CD4-positive, alpha-beta memory T cell (primary cell): ENCODE measurements around the gene PRDM15. TPM values are rescaled to one million over a fixed set of nuclear protein-coding genes. Genes with fewer than 3 reads are reported as not detected.

ENCODE experiments used
- CTCF ChIA-PET: fragments of 350-600 bp; sonication (Branson Sonifier 250); formaldehyde crosslinking; loops from one replicate; lab custom pipeline; 2021; ENCODE audit warnings: inconsistent platforms; ENCODE audit not compliant: partially characterized antibody; lab: Charles Lee
- POLR2A ChIA-PET: fragments of 350-600 bp; sonication (Branson Sonifier 250); formaldehyde crosslinking; loops from one replicate; lab custom pipeline; 2021; ENCODE audit not compliant: partially characterized antibody; lab: Charles Lee
- DNase-seq, 5 donors: peaks; one replicate each; pipeline versions ENCODE4 v3.0.0 to v3.0.0-alpha.2; 2020 to 2022; ENCODE audit warnings: mixed read lengths in 1 of 5
- H3K27ac ChIP-seq: one replicate; pipeline ENCODE4 v1.7.0; 2013; ENCODE audit warnings: low read depth, low read length
- H3K27me3 ChIP-seq: 2 replicates; pipeline ENCODE4 v1.7.0; 2013; ENCODE audit warnings: mild to moderate bottlenecking, low read length, moderate library complexity; ENCODE audit not compliant: insufficient read depth
- H3K36me3 ChIP-seq: 2 replicates; pipeline ENCODE4 v1.7.0; 2013; ENCODE audit warnings: mild to moderate bottlenecking, low read length, moderate library complexity; ENCODE audit not compliant: insufficient read depth
- H3K4me1 ChIP-seq: 2 replicates; pipeline ENCODE4 v1.7.0; 2013; ENCODE audit warnings: mild to moderate bottlenecking, low read length, moderate library complexity; ENCODE audit not compliant: insufficient read depth
- H3K4me3 ChIP-seq, 2 donors: one replicate each; pipeline ENCODE4 v1.7.0; 2013; ENCODE audit warnings: low read length in 2 of 2, mild to moderate bottlenecking in 1 of 2
- H3K9me3 ChIP-seq, 2 donors: one replicate each; pipeline ENCODE4 v1.7.0; 2013; ENCODE audit warnings: low read length in 2 of 2, control low read depth in 1 of 2; ENCODE audit not compliant: control insufficient read depth in 1 of 2
- H3K27ac Mint-ChIP-seq, 7 donors: one replicate each; pipeline ENCODE4 v1.8.0; 2020 to 2021; ENCODE audit warnings: mixed read lengths in 7 of 7, mild to moderate bottlenecking in 6 of 7, inconsistent platforms in 3 of 7, moderate library complexity in 3 of 7
- H3K27me3 Mint-ChIP-seq, 2 donors: one replicate each; pipeline ENCODE4 v1.8.0; 2020 to 2021; ENCODE audit warnings: mixed read lengths in 2 of 2
- H3K36me3 Mint-ChIP-seq, 2 donors: one replicate each; pipeline ENCODE4 v1.8.0; 2020 to 2021; ENCODE audit warnings: mixed read lengths in 2 of 2, inconsistent platforms in 1 of 2, mild to moderate bottlenecking in 1 of 2
- H3K4me1 Mint-ChIP-seq, 4 donors: one replicate each; pipeline ENCODE4 v1.8.0; 2020 to 2021; ENCODE audit warnings: mixed read lengths in 4 of 4, mild to moderate bottlenecking in 1 of 4
- H3K4me3 Mint-ChIP-seq, 8 donors: one replicate each; pipeline ENCODE4 v1.8.0; 2020 to 2021; ENCODE audit warnings: mixed read lengths in 8 of 8, mild to moderate bottlenecking in 7 of 8, moderate library complexity in 6 of 8, inconsistent platforms in 3 of 8
- H3K9me3 Mint-ChIP-seq, 8 donors: one replicate each; pipeline ENCODE4 v1.8.0; 2020 to 2021; ENCODE audit warnings: mixed read lengths in 8 of 8, mild to moderate bottlenecking in 5 of 8, inconsistent platforms in 3 of 8, moderate library complexity in 1 of 8
- intact Hi-C: fragments of 100-400 bp; cut with micrococcal nuclease; formaldehyde crosslinking; loops from one replicate; pipeline ENCODE4 v1.15.1; 2023
- polyA plus RNA-seq, 2 donors: library from polyadenylated mRNA; unstranded; fragments of 300-500 nt; fragmentation: Illumina TruSeq; gene quantifications; one replicate each; pipeline ENCODE4 v1.2.3, GENCODE V29; 2021
- total RNA-seq, 2 experiments: library from RNA; stranded (reverse); gene quantifications; one replicate each; pipeline ENCODE4 v1.2.3, GENCODE V29; 2021

The PRDM15 gene
- total and polyA plus RNA-seq, 4 experiments from 2014 or later: 0.50 to 14.3 (median 8.8) TPM

DNA sequence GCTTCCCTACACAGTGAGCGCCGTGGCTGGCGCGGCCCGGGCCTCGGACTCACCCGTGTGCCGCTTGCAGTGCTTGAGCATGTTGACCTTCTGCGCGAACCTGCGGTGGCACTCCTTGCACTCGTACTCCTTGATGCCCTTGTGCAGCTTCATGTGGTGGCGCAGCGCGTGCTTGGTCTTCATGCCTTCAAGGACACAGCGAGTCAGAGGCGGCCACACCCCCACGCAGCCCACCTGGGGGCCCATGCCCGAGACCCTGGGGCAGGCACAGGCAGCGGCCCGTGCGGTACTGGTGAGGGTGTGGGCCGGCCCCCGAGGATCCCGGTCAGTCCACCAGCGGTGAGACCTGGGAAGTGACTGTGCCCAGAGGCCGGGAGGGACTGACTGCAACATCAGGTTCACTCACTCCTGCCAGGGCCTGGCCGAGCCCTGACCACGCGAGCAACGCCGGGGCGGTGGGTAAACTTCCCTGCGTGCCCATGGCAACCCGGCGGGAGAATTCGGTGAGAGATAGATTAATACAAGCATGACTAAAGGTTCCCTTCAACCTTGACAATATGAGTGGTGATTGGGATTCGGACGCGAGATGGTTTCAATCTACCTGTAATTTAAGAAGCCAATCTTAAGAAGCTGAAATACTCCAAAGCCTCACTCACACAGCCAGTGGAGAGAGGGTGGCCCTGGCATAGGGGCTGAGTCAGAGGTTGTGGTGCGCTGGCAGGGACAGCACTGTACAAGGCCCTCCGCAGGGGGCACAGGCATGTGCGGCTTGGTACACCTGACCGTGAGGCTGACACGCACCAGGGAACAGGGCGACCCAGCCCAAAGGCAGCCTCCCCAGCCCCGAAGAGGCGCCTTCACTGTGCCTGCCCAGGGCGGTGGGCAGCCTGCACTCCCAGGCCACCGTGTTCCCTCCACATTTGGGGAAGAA lies 63.2 kb downstream of the PRDM15 start:
- POLR2A ChIA-PET: interaction anchor here (0.7 to 1.1 kb wide), 2 partner anchors 297 to 302 kb away, joined by 3 to 4 read pairs; no protein-coding TSS in a partner anchor
- Histone ChIP-seq H3K4me1 (no peaks in the 10 kb centered on the region), H3K27me3 (no peaks in the 10 kb centered on the region), H3K36me3 (peaks cover 8% of the 10 kb centered on the region), H3K9me3 (no peaks in the 10 kb centered on the region), H3K27ac (no peak overlapping the region), H3K4me3 (no peak overlapping the region)
- Mint-ChIP-seq H3K27ac (no peak overlapping the region), H3K36me3 (peaks cover 19 to 44% of the 10 kb centered on the region in 2 donors), H3K4me1 (peaks cover 0 to 8% (median 2%) of the 10 kb centered on the region in 4 donors), H3K4me3 (no peak overlapping the region), H3K27me3 (no peaks in the 10 kb centered on the region), H3K9me3 (no peaks in the 10 kb centered on the region)
- intact Hi-C loops: loop anchor here (2.0 to 10.0 kb wide), 3 partner anchors 79 to 293 kb away; partner anchors contain the start of gene ZBTB21
- DNase-seq: no peak
- CTCF ChIA-PET: interaction anchor here (0.6 to 4.2 kb wide), 21 partner anchors 9 to 568 kb away, joined by 3 to 68 read pairs (median 4); no protein-coding TSS in a partner anchor

- Histone ChIP-seq H3K4me3 (no peak overlapping the region), H3K4me1 (no peaks in the 10 kb centered on the region), H3K27me3 (no peaks in the 10 kb centered on the region), H3K9me3 (no peaks in the 10 kb centered on the region), H3K36me3 (peaks cover 16% of the 10 kb centered on the region), H3K27ac (no peak overlapping the region)
- H3K27me3 Mint-ChIP-seq: no peaks in the 10 kb centered on the region
- peaks cover 30 to 54% of the 10 kb centered on the region in 2 donors for H3K36me3 Mint-ChIP-seq
- ChIA-PET POLR2A (no interaction called here), CTCF (no interaction called here)
- H3K4me3 Mint-ChIP-seq: no peak overlapping the region
- H3K4me1 Mint-ChIP-seq: peaks cover 0 to 8% (median 2%) of the 10 kb centered on the region in 4 donors
- intact Hi-C loops: loop anchor here (10.0 kb wide), 1 partner anchor 82 kb away; no protein-coding TSS in a partner anchor
- H3K27ac Mint-ChIP-seq: no peak overlapping the region
- no peaks in the 10 kb centered on the region for H3K9me3 Mint-ChIP-seq
- DNase-seq: no peak
These were observed 65.9 kb downstream of the PRDM15 start for GRCh38 chr21:41813226-41813625.

DNA sequence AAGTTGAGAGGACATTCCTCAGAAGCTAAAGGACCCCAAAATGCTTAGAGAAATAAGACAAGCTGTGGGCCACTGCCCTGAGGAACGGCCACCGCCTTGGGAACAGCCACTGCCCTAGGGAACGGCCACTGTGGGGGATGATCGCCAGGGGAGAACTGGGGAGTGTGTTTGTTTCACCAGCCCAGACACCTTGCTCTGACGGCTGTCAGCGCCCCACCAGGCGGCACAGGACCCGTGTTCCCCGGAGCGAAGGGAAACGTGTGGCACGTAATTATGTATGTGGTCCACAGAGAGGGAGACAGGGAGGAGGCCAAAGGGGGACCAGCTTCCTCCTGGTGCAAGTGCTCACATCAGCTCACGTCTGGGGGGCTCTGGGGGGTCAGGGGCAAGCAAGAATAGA lies 66.5 kb downstream of the PRDM15 start:
- H3K4me1 ChIP-seq: no peaks in the 10 kb centered on the region
- H3K9me3 Mint-ChIP-seq: no peaks in the 10 kb centered on the region
- no peak overlapping the region for H3K4me3 ChIP-seq
- peaks cover 34 to 57% of the 10 kb centered on the region in 2 donors for H3K36me3 Mint-ChIP-seq
- ChIA-PET CTCF (no interaction called here), POLR2A (no interaction called here)
- H3K36me3 ChIP-seq: peaks cover 16% of the 10 kb centered on the region
- peaks cover 0 to 8% (median 2%) of the 10 kb centered on the region in 4 donors for H3K4me1 Mint-ChIP-seq
- DNase-seq: no peak
- no peaks in the 10 kb centered on the region for H3K27me3 Mint-ChIP-seq
- no peaks in the 10 kb centered on the region for H3K27me3 ChIP-seq
- no peak overlapping the region for H3K4me3 Mint-ChIP-seq
- no peak overlapping the region for H3K27ac ChIP-seq
- intact Hi-C loops: loop anchor here (10.0 kb wide), 1 partner anchor 82 kb away; no protein-coding TSS in a partner anchor
- H3K9me3 ChIP-seq: no peaks in the 10 kb centered on the region
- H3K27ac Mint-ChIP-seq: no peak overlapping the region

DNA sequence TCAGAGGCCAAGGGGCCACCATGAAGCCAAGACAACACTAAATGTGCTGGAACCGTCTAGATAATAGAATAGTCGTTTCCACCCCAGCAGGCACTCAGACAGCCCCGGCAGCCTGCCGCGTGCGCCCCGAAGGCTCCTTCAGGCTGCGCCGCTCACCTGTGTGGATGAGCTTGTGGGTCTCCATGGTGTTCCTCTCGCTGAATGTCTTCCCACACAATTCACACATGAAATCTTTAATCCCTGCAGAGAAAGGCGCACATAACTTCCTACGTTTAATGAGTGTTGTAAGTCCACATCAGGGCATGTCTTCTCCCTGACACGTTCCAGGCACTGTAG lies 68.6 kb downstream of the PRDM15 start:
- peaks cover 0 to 6% (median 1%) of the 10 kb centered on the region in 4 donors for H3K4me1 Mint-ChIP-seq
- CTCF ChIA-PET: no interaction called here
- peaks cover 49 to 52% of the 10 kb centered on the region in 2 donors for H3K36me3 Mint-ChIP-seq
- no peak overlapping the region for H3K27ac ChIP-seq
- no peak overlapping the region for H3K4me3 ChIP-seq
- H3K4me1 ChIP-seq: no peaks in the 10 kb centered on the region
- no peak for DNase-seq
- H3K27ac Mint-ChIP-seq: no peak overlapping the region
- POLR2A ChIA-PET: no interaction called here
- peaks cover 16% of the 10 kb centered on the region for H3K36me3 ChIP-seq
- intact Hi-C loops: loop anchor here (10.0 kb wide), 1 partner anchor 84 kb away; no protein-coding TSS in a partner anchor
- H3K9me3 Mint-ChIP-seq: peaks cover 0 to 5% (median 0%) of the 10 kb centered on the region in 8 donors
- H3K4me3 Mint-ChIP-seq: no peak overlapping the region
- H3K27me3 ChIP-seq: no peaks in the 10 kb centered on the region
- H3K27me3 Mint-ChIP-seq: no peaks in the 10 kb centered on the region
- no peaks in the 10 kb centered on the region for H3K9me3 ChIP-seq

DNA sequence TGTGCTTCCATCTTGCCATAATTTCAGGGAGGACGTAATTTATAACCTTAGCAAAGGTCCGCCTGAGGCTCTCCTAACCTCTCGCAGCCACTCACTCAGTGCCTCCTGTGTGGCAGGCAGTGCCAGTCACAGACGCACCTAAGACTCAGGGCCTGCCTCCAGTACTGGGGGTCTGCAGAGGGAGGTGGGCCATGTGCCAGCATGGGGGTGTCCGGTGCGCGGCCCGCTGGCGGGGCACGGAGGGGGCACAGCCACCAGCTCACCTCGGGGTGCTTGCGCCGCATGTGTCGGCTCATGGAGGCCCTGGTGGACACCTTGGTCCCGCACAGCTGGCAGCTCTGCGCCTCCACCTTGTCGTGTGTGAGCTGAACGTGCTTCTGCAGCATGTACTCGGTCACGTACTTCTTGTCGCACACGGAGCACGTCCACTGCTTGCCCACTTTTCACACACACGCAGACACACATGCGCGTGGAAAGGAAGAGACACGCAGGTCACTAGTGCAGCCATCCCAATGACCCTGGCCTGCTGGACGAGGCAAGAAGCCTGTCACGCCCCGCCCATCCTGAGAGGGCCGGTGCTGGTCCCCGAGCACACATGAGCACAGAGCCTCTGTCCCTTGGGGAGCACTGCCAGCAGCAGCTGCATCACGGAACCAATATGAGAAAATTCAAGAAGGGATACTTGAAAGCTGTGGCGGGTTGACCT lies 69.1 kb downstream of the PRDM15 start:
- Mint-ChIP-seq H3K4me1 (peaks cover 0 to 8% (median 1%) of the 10 kb centered on the region in 4 donors), H3K9me3 (peaks cover 0 to 5% (median 0%) of the 10 kb centered on the region in 8 donors), H3K4me3 (no peak overlapping the region), H3K27ac (no peak overlapping the region), H3K36me3 (peaks cover 48 to 50% of the 10 kb centered on the region in 2 donors), H3K27me3 (no peaks in the 10 kb centered on the region)
- Histone ChIP-seq H3K4me3 (no peak overlapping the region), H3K9me3 (no peaks in the 10 kb centered on the region), H3K36me3 (peaks cover 16% of the 10 kb centered on the region), H3K27me3 (no peaks in the 10 kb centered on the region), H3K4me1 (no peaks in the 10 kb centered on the region), H3K27ac (no peak overlapping the region)
- CTCF ChIA-PET: no interaction called here
- intact Hi-C loops: loop anchor here (10.0 kb wide), 1 partner anchor 85 kb away; no protein-coding TSS in a partner anchor
- DNase-seq: no peak
- POLR2A ChIA-PET: no interaction called here

- Histone ChIP-seq H3K27me3 (no peaks in the 10 kb centered on the region), H3K9me3 (no peaks in the 10 kb centered on the region), H3K4me1 (no peaks in the 10 kb centered on the region), H3K36me3 (peaks cover 16% of the 10 kb centered on the region), H3K27ac (no peak overlapping the region), H3K4me3 (no peak overlapping the region)
- ChIA-PET CTCF (no interaction called here), POLR2A (no interaction called here)
- H3K27ac Mint-ChIP-seq: no peak overlapping the region
- H3K9me3 Mint-ChIP-seq: peaks cover 0 to 5% (median 0%) of the 10 kb centered on the region in 8 donors
- no peak for DNase-seq
- H3K4me1 Mint-ChIP-seq: peaks cover 0 to 8% (median 1%) of the 10 kb centered on the region in 4 donors
- H3K4me3 Mint-ChIP-seq: no peak overlapping the region
- H3K36me3 Mint-ChIP-seq: peaks cover 42 to 52% of the 10 kb centered on the region in 2 donors
- intact Hi-C loops: no loop called here
- H3K27me3 Mint-ChIP-seq: no peaks in the 10 kb centered on the region
These were observed 70.3 kb downstream of the PRDM15 start for GRCh38 chr21:41808846-41809245.

- Mint-ChIP-seq H3K9me3 (peaks cover 0 to 5% (median 0%) of the 10 kb centered on the region in 8 donors), H3K36me3 (peaks cover 42 to 49% of the 10 kb centered on the region in 2 donors), H3K27me3 (no peaks in the 10 kb centered on the region), H3K4me3 (no peak overlapping the region), H3K4me1 (peaks cover 0 to 8% (median 1%) of the 10 kb centered on the region in 4 donors), H3K27ac (no peak overlapping the region)
- CTCF ChIA-PET: interaction anchor here (1.2 kb wide), 1 partner anchor 8 kb away, joined by 4 read pairs; no protein-coding TSS in a partner anchor
- Histone ChIP-seq H3K27ac (no peak overlapping the region), H3K27me3 (no peaks in the 10 kb centered on the region), H3K4me1 (no peaks in the 10 kb centered on the region), H3K9me3 (no peaks in the 10 kb centered on the region), H3K36me3 (peaks cover 16% of the 10 kb centered on the region), H3K4me3 (no peak overlapping the region)
- POLR2A ChIA-PET: no interaction called here
- DNase-seq: no peak
- intact Hi-C loops: no loop called here
These were observed 71.0 kb downstream of the PRDM15 start for GRCh38 chr21:41808094-41808493.
